Activated T-helper 1 cell treated with Interleukin-2 at 50 U/mL for 16 hours (primary cell): ENCODE measurements around the gene HDAC5.
"Not testable (repeated sequence)": the region's sequence is repeated elsewhere in the genome, so short reads cannot be mapped to it uniquely, and the experiment has no call there.

Experiments used
- DNase-seq: peaks from one replicate; pipeline ENCODE4 v3.0.0-alpha.2; 2020; ENCODE audit warnings: low read depth

Gene HDAC5

DNA sequence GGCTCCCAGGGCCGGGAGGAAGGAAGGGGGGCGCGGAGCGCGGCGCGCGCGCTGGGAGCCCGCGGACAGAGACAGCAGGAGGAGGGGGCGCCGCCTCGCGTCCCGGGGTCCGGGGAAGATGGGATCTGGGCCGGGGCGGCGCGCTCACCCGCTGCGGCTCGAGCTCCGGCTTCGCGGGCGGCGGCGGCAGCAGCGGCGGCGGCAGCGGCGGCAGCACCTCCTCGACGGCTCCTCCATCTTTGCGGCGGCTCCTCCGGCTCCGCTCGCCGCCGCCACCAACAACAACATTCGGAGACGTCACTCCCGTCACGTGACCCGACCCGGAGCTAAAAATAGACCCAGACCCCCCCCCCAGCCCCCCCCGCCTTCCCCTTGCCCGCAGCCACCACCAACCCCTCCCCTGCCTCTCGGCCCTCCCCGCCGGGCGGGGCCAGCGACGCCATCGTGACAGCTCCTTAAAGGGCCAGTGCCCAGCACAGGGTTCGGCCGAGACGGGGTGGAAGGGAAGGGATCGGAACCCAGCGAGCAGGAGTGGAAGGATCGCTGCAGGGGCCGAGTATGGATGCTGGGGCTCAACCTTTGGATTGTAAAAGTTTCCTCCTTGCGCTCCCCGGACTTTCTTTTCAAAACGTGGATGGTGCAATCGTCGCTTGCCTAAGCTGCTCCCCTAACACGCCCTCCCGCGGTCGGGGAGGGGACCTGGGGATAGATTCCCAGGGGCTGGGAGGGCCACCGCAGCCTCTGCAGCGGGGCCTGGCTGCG, at the start of gene HDAC5:
Gene HDAC5 (minus strand): TSS at position 286 of the 762 bp plus-strand sequence. CDS start 6,126 bp downstream, outside the sequence.
- peak; percentile 95 for DNase-seq

DNA sequence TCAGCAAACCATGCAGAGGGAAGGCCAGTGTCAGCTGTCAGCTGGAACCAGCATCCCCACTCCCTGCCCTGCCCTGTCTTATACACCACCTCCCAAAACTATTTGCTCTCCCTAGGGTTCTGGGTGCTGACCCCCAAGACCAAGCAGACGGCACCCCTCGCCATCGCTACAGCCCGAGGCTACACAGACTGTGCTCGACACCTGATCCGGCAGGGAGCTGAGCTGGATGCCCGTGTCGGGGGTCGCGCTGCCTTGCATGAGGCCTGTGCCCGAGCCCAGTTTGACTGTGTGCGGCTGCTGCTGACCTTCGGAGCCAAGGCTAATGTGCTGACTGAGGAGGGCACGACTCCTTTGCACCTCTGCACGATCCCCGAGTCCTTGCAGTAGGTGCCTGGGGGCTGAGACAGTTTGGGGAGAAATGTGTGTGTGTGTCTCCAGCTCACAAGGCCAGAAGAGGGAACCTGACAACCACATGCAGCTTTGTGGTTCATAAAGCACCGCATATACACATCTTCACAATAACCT, 48.6 kb upstream of the HDAC5 start:
- no peak for DNase-seq

- DNase-seq, result no peak
Measured at GRCh38 chr17:44170499-44171201, 47.2 kb upstream of the HDAC5 start, which contains the start of gene ASB16. ASB16 (plus strand) TSS chr17:44170704; CDS start chr17:44170790, 86 bp downstream.

DNA sequence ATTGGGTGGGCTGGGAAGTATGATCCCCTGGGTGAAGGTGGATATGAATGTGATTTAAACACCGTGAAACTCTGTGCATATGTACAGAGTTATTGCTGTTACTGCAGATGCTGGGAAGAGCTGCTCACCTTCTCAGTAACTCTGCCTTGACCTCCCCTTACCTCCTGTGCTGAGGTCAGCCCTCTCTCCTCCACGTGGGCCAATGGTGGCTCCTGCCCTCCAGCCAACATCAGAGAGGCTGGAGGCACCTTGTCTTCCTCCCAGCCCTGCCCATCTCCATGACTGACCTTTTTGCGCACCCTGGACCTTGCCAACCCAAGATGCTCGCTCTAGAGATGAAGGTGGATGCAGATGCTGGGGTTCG, 46.7 kb upstream of the HDAC5 start:
- no peak for DNase-seq

GRCh38 chr17:44167181-44167861, 43.9 kb upstream of the HDAC5 start:
- no peak for DNase-seq

- no peak for DNase-seq
Measured at GRCh38 chr17:44164476-44164875, 41.0 kb upstream of the HDAC5 start.

DNA sequence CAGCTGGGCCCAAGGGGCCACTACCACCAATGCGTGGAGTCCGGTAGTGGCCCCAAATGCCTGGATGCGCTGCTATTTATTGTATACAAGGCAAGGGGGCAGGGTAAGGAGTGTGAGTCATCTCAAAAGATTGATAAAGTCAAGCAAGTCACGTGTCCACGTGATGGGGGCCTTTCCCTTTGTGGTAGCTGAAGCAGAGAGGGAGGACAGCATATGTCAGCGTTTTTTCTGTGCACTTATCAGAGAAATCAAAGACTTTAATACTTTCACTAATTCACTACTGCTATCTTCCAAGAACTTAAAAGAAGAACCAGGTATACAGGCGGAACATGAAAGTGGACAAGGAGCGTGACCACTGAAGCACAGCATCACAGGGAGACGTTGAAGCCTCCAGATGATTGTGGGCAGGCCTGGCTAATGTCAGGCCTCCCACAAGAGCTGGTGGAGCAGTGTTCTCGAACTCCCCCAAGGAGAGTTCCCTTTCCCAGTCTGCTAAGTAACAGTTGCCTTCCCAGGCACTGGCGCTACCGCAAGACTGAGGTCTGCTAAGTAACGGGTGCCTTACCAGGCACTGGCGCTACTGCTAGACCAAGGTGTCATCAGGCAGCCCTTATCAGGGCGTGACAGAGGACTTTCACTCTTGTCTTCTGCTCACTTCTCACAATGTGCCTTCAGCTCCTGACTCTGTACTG, 36.2 kb upstream of the HDAC5 start:
- no peak for DNase-seq

DNA sequence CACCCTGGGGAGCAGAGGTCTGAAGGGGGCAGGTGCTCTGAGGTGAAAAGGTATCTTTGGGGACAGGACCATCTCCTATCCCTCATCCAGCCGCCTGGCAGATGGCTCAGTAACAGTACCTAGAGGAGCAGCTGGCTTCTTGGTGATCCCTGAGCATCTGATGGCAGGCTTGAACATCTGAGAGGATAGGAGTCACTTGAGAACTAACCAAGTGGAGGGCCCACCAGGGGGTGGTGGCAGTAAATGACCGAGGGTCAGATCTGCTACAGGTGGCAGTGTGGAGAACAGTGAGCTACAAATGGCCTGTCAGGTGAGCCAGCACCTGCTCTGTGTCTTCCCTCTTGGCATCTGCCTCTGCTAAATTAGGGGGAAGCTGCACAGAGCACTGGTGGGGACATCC, 32.0 kb upstream of the HDAC5 start:
- no peak for DNase-seq

GRCh38 chr17:44152875-44153274, 29.4 kb upstream of the HDAC5 start:
- DNase-seq, result no peak

DNA sequence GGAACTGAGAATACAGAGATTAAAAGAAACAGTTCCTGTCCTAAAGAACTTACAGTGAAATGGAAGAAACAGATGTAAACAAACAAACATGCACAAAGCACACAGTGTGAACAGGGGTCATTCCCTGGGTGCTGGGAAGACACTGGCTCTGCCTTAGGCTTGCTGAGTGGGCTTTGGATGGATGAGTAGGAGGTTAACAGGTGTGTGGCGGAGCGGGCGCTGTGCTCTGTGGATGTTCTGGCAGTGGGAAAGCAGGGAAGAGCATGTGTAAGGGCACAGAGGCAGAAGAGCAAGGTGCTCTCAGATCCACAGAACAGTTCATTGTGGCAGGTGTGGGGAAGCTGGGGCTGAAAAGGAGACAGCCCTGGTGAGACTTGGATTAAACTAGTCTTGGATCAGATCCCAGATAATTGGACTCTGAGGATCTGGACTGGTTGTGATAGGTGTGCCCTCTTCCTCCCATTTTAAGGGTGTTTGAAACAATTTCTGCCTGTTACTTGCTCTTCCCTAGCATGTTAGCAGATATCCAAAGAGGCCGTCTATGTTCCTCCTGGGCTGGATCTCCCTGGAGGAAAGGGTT, 26.4 kb upstream of the HDAC5 start:
- no peak for DNase-seq

DNA sequence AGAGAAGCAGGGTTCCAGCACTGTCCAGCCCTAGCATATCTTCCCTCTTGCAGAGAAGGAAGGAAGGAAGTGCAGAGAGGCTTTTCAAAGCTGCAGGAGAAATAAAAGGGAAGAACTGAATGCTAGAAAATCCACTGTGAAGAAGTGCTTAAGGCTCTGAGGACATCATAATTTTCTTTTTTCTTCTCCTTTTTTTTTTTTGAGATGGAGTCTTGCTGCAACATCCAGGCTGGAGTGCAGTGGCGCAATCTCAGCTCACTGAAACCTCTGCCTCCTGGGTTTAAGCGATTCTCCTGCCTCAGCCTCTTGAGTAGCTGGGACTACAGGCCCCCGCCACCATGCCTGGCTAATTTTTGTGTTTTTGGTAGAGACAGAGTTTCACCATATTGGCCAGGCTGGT, 25.6 kb upstream of the HDAC5 start:
- not testable (repeated sequence) for DNase-seq

DNA sequence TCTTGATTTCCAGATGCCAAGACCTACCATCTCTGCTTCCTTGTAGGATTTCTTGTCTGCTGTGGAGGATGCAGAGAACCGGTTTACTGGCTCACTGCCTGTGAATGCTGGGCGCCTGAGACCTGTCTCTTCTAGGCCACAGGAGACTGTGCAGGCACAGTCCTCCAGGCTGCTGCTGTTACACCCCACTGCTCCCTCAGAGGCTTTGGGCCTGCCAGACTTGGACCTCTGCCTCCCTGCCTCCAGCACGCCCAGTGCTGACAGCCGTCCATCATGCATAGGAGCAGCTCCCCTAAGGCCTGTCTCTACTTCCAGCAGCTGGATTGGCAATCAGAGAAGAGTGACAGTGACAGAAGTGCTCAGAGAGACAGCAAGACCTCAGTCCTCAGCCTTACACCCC, 24.4 kb upstream of the HDAC5 start:
- no peak for DNase-seq

DNA sequence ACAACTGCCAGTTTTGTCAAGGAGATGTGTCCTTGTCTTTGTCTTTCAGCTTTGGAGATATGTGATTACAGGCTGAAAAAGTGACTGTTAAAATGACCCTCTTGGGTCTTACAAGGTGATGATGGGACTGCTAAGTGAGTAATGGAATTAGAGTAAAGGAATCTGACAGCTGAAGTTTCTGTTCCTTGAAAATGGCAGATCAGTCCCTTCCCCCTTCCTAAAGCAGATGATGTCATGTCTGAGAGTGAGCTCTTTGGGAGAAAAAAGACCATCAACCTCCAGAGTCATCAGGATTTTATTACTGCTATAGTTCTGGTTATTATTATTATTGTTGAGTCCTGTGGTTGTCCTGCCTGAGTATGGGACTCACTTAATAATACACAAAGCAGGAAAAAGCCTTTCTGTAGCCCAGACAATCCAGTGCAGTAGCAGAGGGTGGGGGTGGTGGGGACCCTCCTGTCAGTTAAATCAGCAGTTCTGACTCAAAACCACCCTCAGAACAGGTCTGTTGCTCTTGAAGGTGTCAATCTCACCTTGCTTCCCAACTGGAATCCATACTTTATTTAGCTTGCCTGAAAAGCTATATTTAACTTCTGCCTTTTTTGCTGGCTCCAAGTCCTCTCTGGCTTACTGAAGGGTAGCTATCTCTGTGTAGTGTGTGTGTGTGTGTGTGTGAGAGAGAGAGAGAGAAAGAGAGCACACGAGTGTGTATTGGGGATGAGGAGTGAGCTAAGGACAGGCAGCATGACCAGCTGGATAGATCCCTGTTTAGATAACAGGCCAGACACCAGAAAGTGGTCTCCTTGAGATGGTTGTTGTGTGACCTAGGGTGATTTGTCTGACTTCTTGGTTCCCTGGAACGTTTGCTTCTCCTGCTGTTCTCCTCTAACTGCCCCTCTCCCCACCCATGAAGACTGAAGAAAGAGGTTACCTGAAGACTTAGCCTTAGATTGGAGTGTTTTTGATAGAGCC, 23.2 kb upstream of the HDAC5 start:
- no peak for DNase-seq

DNA sequence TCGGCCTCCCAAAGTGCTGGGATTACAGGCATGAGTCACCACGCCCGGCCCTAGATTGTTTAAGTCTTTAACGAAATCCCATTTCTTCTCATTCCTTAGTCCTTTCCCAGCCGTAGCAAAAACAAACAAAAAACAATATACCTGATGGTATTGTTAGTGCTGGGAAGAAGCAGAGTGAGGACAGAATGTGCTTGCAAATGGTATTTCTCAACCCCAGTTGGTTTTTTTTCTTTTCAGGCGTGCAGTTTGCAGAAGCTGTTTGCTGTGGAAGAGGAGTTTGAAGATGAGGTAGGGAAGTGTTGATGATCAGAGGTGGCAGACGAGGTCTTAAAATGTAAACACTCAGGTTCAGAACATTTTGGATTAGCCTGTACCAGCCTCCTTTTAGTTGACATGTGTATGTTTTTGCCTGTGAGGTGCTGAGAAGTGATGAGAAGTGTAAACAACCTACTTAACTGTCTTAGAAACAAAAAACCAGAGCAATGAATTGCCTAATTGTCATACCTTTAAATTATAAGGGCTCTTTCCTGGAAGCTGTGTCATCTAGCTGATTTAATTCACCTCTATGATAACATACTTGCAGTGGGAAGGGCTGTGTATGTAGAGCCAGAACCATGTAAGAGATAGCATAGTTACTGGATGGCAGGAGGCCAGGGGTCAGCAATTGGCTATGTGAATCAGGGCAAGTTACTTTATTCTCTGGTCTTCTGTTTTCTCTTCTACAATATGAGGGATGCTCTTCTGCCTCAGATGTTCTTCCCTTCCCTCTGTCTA, 21.7 kb upstream of the HDAC5 start:
- DNase-seq, result no peak

DNA sequence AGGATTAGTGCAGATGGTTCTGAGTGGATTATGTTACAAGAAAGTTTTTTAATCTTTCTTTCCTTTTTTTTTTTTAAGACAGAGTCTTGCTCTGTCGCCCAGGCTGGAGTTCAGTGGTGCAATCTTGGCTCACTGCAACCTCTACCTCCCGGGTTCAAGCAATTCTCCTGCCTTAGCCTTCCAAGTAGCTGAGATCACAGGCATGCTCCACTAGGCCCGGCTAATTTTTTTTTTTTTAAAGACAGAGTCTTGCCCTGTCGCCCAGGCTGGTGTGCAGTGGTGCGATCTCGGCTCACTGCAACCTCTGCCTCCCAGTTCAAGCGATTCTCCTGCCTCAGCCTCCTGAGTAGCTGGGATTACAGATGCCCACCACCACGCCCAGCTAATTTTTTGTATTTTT, 20.5 kb upstream of the HDAC5 start:
- not testable (repeated sequence) for DNase-seq

DNA sequence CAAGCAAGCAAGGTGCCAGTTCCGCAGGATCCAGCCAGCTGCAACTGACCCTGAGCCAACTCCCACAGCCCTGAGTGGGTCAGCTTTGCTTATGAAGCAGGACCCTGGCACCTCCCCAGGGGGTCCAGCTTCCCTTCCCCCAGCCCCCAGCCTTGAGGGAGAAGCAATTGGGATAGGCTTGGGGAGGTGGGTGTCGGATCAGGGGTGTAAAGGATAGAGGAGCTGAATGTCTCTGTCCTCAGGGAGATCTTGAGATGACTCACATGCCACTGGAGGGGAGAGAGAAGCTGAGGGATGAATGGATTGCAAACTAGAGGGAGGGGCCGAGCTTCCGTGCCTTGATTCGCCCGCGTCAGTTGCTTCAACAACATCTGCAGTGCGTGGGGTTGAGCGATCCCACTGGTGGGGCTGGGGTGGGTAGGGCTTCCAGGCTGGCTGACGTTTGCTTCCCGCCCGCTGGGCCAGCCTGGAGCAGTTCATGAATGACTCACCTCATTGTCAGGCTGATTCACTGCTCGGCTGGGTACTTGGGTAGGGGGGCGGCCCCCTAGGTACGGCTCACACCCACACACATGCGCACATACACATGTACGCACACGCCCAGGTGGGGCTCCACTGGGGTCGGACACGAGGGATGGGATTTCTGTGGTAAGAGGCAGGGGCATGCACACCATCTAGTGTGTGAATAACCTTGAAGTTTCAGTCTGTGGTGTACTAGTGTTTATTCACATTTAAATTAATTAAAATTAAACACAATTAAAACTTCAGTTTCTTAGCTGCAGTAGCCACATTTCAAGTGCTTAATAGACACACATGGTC, 14.7 kb upstream of the HDAC5 start:
- peak; percentile 18 for DNase-seq

DNA sequence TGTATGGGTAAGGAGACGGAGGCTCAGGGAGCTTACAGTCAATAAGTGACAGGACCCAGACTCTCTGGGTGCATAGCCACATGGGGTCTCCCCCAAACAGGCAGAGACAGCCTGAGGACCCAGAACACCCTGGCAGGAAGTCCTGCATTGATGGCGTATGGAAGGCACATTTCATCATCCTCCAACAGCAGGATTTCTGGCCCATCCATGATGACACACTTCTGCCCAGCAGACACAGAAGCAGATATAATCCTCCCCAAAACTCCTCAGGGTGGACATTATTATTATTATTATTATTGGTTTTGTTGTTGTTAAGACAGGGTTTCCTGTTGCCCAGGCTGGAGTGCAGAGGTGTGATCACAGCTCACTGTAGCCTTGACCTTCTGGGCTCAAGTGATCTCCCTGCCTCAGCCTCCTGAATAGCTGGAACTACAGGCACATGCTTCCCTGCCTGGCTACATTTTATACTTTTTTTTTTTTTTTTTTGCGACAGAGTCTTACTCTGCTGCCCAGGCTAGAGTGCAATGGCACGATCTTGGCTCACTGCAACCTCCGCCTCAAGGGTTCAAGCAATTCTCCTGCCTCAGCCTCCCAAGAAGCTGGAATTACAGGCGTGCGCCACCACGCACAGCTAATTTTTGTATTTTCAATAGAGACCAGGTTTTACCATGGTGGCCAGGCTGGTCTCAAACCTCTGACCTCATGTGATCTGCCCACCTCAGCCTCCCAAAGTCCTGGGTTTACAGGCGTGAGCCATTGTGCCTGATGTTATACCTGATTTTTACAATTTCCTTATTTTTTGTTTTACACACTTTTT, 11.5 kb upstream of the HDAC5 start:
- DNase-seq, result no peak

- no peak for DNase-seq
Measured at GRCh38 chr17:44133918-44134476, 10.6 kb upstream of the HDAC5 start.
